Measurements from ENCODE around the gene SLC1A5.

DNA sequence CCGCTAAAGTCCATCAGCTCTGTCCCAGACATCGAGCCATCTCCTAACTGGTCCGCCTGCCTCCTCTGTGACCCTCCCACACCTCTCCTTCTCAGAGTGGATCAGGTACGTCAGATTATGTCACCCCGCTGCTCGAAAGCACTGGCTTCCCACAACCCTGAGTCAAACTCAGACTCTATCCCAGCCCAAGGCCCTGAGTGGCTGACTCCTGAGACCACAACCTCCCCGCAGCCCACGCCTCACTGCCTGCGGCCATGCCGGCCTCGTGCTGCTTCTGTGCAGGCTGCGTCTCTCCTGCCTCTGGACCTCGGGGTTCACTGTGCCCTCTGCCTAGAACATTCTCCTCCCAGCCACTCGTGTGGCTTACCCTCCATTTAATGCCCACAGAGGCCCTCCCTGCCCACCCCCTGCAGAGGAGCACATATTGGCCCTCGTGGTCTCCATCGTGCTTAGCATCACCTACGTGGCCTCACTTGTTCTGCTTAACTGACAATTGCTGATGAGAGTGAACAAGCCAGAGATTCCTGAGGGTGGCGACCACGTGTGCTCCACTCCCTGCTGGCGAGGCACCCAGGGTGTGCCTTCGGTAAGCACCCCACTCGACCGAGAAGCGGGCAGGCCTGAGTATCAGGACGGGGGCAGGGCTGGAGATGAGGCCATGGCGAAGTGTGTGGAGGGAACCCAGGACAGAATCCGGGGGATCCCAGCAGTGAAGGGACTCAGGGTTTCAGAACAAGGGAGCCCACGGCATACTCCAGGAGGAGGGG lies 56.0 kb downstream of the SLC1A5 start:
- TF ChIP-seq CTCF (IDR thresholded peaks at IDR 0.05) (no peak), POLR2A (IDR thresholded peaks at IDR 0.05) (no peak)
